ENCODE data around the gene ATXN10.
"Not testable (repeated sequence)": the region's sequence is repeated elsewhere in the genome, so short reads cannot be mapped to it uniquely, and the experiment has no call there.

The ATXN10 gene

GRCh38 chr22:45645150-45645525 lies 26.5 kb upstream of the ATXN10 start:
- no peak for DNase-seq

- DNase-seq: peak; percentile 3
Observed at GRCh38 chr22:45645526-45646414, 25.9 kb upstream of the ATXN10 start.

- DNase-seq: no peak
Observed at GRCh38 chr22:45647532-45648225, 24.0 kb upstream of the ATXN10 start.

- no peak for DNase-seq
Observed at GRCh38 chr22:45648301-45649117, 23.1 kb upstream of the ATXN10 start.

GRCh38 chr22:45649809-45650208 lies 21.8 kb upstream of the ATXN10 start:
- no peak for DNase-seq

GRCh38 chr22:45650721-45651120 lies 20.9 kb upstream of the ATXN10 start:
- DNase-seq: no peak

- no peak for DNase-seq
Observed at GRCh38 chr22:45651931-45652528, 19.6 kb upstream of the ATXN10 start.

- no peak for DNase-seq
Observed at GRCh38 chr22:45656577-45656976, 15.1 kb upstream of the ATXN10 start.

GRCh38 chr22:45657701-45658100 lies 13.9 kb upstream of the ATXN10 start:
- no peak for DNase-seq

- DNase-seq: no peak
Observed at GRCh38 chr22:45664136-45664646, 7.4 kb upstream of the ATXN10 start.

- no peak for DNase-seq
Observed at GRCh38 chr22:45667486-45667885, 4.1 kb upstream of the ATXN10 start.

GRCh38 chr22:45670363-45670762 lies 1.3 kb upstream of the ATXN10 start:
- DNase-seq: not testable (repeated sequence)

- no peak for DNase-seq
Observed at GRCh38 chr22:45670981-45671782, 452 bp upstream of the ATXN10 start.

GRCh38 chr22:45672564-45673481 lies 1.2 kb downstream of the ATXN10 start:
- no peak for DNase-seq

GRCh38 chr22:45673482-45674175 lies 2.0 kb downstream of the ATXN10 start:
- no peak for DNase-seq

GRCh38 chr22:45676024-45676423 lies 4.4 kb downstream of the ATXN10 start:
- DNase-seq: no peak

- no peak for DNase-seq
Observed at GRCh38 chr22:45677063-45677462, 5.4 kb downstream of the ATXN10 start.

GRCh38 chr22:45678961-45679912 lies 7.6 kb downstream of the ATXN10 start:
- DNase-seq: peak; percentile 36

Data from NCI-H226 (cell line).